ENCODE results near the gene CST11.

CST11 gene

DNA sequence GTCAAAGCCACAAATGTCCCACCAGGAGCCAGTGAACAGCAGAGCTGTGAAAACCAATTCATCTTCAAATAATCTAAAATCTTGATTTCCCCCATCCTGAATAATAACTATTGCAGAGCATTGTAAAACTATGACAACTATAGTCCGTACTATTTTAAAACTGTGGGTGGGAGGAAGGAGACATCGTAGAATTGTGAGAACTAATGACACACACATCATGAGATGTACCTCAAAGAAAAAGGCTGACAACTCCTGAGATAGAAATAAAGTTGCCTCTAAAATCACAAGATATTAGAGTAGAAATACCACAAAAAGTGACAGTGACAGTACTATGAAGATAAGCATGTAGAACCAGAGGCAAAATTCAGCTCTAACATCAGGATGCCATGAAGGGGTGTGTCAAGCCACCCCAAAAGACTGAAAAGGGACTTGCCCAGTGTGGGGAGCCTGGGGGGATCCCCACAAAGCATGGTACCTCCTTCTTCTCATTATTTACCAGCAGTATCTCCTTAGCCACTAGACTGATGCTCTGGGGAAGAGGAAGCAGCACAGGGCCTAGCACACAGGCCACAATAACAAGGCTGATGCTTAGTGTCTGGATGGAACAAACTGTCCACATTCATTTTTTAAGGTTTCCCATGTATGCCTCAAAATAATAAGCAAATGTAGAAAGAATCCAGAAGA is 44.8 kb downstream of the CST11 start:
- Mint-ChIP-seq H3K36me3 (peaks cover 1% of the 10 kb centered on the region), H3K27ac (peak overlapping the region; percentile 88), H3K9me3 (no peaks in the 10 kb centered on the region), H3K27me3 (no peaks in the 10 kb centered on the region), H3K4me3 (no peak overlapping the region), H3K4me1 (peaks cover 17% of the 10 kb centered on the region)
- ATAC-seq (ENCODE audit: low read depth) (peak; percentile 99), DNase-seq (ENCODE audit: low spot score in 2 of 2) (peak; percentile 25 to 46)

- no peaks in the 10 kb centered on the region for H3K9me3 Mint-ChIP-seq
- no peak for ATAC-seq (ENCODE audit: low read depth)
- H3K27ac Mint-ChIP-seq: peak overlapping the region; percentile 88
These were observed 45.8 kb downstream of the CST11 start for GRCh38 chr20:23406880-23407279.

DNA sequence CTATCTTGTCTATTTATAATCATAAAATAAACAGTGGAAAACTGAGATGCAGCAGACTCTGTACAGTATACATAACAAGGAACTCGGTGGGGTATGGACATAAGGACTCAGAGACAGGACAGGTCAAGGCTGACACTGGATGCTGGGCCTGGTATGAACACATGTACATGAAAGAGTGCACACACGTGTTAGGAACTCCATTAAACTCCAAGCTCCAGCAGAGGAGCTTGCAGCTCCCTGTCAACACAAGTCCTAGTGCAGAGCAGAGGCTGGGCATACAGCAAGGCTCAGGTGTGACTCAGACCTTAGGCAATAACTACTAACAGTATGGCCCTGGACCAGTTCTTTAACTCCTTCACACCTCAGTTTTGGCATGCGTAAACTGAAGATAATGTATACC is 48.5 kb downstream of the CST11 start:
- Mint-ChIP-seq H3K9me3 (no peaks in the 10 kb centered on the region), H3K4me3 (no peak overlapping the region), H3K36me3 (peaks cover 4% of the 10 kb centered on the region), H3K27ac (no peak overlapping the region), H3K27me3 (no peaks in the 10 kb centered on the region), H3K4me1 (peaks cover 14% of the 10 kb centered on the region)
- ATAC-seq (ENCODE audit: low read depth): no peak
- DNase-seq (ENCODE audit: low spot score in 2 of 2): no peak

More at GRCh38 chr20:23406880-23407279, 45.8 kb downstream of the CST11 start:
- Mint-ChIP-seq H3K4me1 (peaks cover 15% of the 10 kb centered on the region), H3K4me3 (no peak overlapping the region), H3K36me3 (peaks cover 1% of the 10 kb centered on the region), H3K27me3 (no peaks in the 10 kb centered on the region)
- DNase-seq (ENCODE audit: low spot score in 2 of 2): no peak

- H3K36me3 Mint-ChIP-seq: peaks cover 4% of the 10 kb centered on the region
- no peak overlapping the region for H3K4me3 Mint-ChIP-seq
- peaks cover 14% of the 10 kb centered on the region for H3K4me1 Mint-ChIP-seq
- no peaks in the 10 kb centered on the region for H3K9me3 Mint-ChIP-seq
- no peak overlapping the region for H3K27ac Mint-ChIP-seq
- ATAC-seq (ENCODE audit: low read depth) (no peak), DNase-seq (ENCODE audit: low spot score in 2 of 2) (no peak)
- no peaks in the 10 kb centered on the region for H3K27me3 Mint-ChIP-seq
These were observed 48.9 kb downstream of the CST11 start for GRCh38 chr20:23403751-23404150.

GRCh38 chr20:23401051-23401450 is 51.6 kb downstream of the CST11 start:
- peaks cover 7% of the 10 kb centered on the region for H3K4me1 Mint-ChIP-seq
- no peaks in the 10 kb centered on the region for H3K9me3 Mint-ChIP-seq
- H3K27me3 Mint-ChIP-seq: no peaks in the 10 kb centered on the region
- ATAC-seq (ENCODE audit: low read depth) (no peak), DNase-seq (ENCODE audit: low spot score in 2 of 2) (no peak)
- H3K4me3 Mint-ChIP-seq: no peak overlapping the region
- H3K27ac Mint-ChIP-seq: no peak overlapping the region
- H3K36me3 Mint-ChIP-seq: peaks cover 5% of the 10 kb centered on the region
